Endometrium (tissue), 2 donors: Measurements from ENCODE around the gene PVALB.

Experiments
- FAIRE-seq: peaks from 2 replicates; lab custom pipeline; 2012; peaks lifted over from hg19 to GRCh38; lab: Jason Lieb, UNC
- donor health status: control.
- donor health status: control.

The PVALB gene

DNA sequence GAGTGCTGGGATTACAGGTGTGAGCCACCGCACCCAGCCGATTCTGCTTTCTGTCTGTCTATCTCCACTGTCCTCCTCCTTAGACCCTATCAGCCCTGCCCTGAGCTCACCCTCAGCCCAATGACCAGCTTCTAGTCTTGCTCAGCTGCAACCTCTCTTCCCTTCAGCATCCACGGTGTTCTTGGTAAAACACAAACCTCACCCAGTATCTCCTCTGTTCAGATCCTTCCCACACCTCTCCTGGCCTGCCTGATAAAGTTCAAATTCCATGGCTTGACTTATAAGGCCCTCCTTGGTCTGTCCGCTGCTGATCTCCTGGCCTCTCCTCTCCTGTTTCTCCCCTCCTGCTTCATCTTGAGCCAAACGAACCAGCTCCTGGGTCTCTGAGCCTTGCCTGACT, 29.4 kb upstream of the PVALB start:
- FAIRE-seq: no peak

DNA sequence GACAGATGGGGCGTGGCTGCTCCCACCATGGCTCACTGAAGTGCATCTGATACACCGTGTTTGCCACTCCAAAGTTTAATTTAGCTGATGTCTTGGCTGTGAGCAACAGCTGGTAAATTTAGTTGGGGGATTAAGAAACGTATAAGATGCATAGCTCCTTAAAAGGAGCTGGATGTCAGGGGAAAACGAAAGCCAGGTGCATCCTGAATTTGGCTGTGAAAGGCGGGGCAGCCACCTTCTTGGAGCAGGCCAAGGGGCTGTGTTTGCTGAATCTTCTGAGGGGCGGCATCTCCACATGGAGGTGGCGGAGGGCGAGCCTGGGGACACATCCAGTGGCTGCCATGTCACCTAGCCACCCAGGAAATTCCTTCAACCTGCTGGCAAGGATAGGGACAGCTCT, 23.3 kb upstream of the PVALB start:
- no peak for FAIRE-seq

GRCh38 chr22:36839356-36840073, 22.7 kb upstream of the PVALB start:
- no peak for FAIRE-seq

GRCh38 chr22:36838119-36839030, 21.5 kb upstream of the PVALB start:
- FAIRE-seq: no peak

- no peak for FAIRE-seq
Observed at GRCh38 chr22:36835903-36836302, 19.1 kb upstream of the PVALB start.

- no peak for FAIRE-seq
Observed at GRCh38 chr22:36833073-36833472, 16.2 kb upstream of the PVALB start.

GRCh38 chr22:36831717-36832116, 14.9 kb upstream of the PVALB start:
- FAIRE-seq: no peak

DNA sequence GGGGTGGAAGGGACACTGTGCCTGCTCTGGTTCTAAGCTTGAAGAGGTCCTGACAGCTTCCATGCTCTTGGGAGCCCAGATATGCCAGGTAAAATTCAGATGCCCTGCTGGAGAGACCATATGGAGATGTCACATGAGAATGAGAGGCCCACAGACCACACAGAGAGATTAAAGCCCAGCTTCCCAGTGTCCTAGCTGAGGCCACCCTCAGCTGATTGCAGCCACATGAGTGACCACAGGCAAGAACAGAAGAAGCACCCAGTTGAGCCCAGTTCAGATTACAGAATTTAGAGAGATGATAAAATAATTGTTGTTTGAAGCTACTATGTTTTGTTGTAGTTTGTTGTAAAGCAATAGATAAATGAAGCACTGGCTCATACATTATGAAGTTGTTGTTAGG, 14.4 kb upstream of the PVALB start:
- FAIRE-seq: no peak

GRCh38 chr22:36830601-36831000, 13.8 kb upstream of the PVALB start:
- FAIRE-seq: no peak

DNA sequence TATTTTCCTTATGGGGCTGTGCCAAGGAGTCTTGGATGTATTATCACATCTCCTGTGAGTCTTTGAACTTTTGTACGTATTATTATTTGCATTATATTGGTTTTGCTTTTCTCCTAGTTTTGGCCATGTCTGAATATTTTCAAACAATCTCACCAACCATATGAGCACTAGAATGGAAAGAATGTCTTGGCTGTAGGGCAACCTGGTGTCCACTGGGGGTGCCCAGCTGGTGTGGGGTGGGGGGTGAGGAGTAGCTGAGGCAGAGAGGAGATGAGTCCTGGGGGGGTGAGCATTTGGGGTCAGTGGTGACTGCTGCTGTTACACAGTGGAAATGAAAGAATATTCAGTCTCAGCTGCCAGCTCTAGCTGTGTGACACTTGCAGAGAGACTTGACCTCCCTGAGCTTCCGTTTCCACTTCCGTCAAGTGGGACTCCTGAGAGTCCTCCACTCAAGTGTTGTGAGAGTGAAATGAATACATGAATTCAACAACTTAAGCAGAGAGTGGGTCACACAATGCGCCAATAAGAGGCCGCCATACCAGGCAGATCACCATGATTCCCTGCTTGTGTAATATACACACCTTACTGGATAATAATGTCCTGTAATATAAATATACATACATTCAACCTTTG, 12.7 kb upstream of the PVALB start:
- no peak for FAIRE-seq

GRCh38 chr22:36828815-36829214, 12.0 kb upstream of the PVALB start:
- no peak for FAIRE-seq

- no peak for FAIRE-seq
Observed at GRCh38 chr22:36826262-36826661, 9.4 kb upstream of the PVALB start.

GRCh38 chr22:36824655-36825054, 7.8 kb upstream of the PVALB start:
- FAIRE-seq: no peak

DNA sequence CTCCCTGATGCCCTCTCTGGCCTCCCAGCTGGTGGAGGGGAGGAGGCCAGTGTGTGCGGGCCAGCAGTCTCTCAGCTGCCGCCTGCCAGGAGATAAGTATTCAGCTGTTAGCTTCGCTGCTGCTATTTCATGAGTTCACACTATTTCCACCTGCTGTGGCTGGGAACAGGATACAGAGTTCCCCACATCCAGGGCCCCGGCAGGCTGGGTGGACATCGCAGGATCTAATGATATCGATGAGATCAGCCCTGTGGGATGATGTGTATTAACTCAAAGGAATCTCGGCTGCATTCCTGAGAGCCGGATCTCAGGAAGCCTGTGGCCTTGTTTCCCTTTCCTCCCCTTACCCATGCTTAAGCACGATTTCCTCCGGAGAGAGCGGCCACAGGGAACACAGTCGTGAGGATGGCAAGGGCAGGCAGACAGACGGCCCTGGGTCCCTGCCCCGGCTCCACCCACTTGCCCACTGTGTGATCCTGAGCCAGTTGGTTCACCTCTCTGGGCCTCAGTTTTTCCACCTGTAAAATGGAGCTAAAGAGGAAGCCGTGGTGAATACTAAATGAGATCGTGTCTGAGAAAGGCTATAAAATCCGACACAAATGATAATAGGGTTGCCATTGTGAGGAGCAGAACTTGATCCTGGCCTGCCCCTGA, 6.5 kb upstream of the PVALB start:
- FAIRE-seq: no peak

DNA sequence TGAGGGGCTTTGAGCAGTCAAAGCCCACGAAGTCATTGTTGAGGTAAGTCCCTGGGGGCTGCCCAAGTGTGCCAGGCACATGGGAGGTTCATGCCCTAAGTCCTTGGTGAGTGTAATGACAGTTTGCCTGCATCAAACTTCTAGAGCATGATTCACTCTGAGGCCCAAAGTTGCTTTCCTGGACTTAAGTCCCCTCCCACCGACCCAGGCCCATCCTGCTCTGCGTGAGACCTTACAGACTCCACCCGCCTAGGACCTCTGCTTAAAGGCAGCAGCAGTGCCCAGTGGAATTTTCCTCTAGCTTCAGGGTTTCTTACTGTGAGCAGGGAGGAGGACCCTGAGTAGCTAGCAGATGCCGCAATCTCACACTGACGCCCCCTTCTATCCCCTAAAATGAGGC, 5.7 kb upstream of the PVALB start:
- no peak for FAIRE-seq

GRCh38 chr22:36819112-36819511, 2.3 kb upstream of the PVALB start:
- no peak for FAIRE-seq

DNA sequence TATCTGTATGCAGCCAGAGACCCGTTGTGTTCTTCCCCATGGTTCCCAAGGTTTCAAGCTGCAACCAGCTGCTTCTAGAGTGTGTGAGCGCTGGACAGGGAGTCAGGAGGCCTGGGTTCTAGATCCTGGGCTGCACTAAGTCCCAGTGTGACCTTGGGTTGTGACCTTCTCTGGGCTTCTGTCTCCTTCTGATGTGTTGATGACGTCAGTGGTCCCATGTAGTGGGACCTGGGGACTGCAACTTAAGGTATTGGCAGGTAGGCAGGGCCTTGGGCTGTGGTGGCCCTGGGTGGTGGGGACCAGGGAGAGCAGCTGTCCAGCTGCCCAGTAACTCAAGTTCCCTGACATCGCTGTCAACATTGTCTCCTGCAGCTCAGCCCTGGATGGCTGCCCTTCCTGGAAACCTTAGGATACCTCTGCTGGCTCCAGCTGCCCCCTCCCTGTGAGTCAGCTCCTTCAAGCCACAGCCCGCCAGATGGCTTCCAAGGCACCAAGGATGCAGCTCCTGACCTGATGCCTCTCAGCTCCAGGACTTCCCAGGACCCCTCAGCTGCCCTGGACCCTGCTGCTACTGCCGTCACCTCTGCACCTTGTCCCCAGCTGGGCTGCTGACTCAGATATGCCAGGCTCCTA, 1.3 kb upstream of the PVALB start:
- FAIRE-seq: no peak

DNA sequence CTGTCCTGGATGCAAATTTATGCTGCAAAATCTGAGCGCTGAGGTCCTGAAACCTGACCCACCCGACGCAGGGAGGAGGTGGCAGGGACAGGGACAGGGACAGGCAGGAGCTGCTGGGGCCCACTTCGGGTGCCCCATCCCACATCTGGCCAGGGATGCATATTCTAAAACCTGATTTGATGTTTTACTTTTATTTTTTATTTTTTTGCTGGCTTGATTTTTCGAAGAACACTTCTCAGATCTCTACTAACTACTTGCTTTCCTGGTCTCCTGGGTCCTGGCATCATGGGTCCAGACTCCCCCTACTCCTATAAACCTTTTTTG, 652 bp upstream of the PVALB start:
- no peak for FAIRE-seq

GRCh38 chr22:36816339-36816635, 548 bp downstream of the PVALB start:
- FAIRE-seq: no peak

GRCh38 chr22:36815558-36816338, 1.1 kb downstream of the PVALB start:
- no peak for FAIRE-seq

DNA sequence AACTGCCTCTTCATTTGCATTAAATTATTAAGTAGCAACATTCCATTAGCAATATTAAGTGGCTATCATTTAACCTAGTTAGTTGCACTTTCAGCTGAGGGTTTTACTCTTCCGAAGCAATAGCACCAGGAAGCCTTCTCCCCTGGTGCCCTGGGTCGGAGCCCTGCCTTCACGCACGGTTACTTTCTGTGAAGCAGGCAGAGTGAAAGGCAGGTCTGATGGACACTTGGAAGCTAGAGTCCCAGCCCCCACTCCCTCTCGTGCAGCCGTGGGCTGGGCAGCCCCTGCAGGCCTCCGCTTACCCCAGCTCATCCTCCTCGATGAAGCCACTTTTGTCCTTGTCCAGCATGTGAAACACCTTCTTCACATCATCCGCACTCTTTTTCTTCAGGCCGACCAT, 2.0 kb downstream of the PVALB start:
- FAIRE-seq: no peak
